HEK293T (cell line): ENCODE results near the gene ARHGEF1.

Experiments used
- CTCF ChIA-PET: fragments of 350-600 bp; formaldehyde crosslinking; extraction: SDS; loops from one replicate; lab custom pipeline; 2021; ENCODE audit warnings: antibody characterized with exemption, inconsistent platforms; lab: Yijun Ruan, JAX
- POLR2A ChIA-PET: fragments of 350-600 bp; formaldehyde crosslinking; extraction: SDS; loops from one replicate; lab custom pipeline; 2020; ENCODE audit warnings: antibody characterized with exemption, inconsistent platforms; lab: Yijun Ruan, JAX
- DNase-seq: peaks from one replicate; pipeline ENCODE4 v3.0.0; 2012; ENCODE audit warnings: mixed read lengths; ENCODE audit errors: extremely low spot score
- ARNT ChIP-seq: fragments of 450-650 bp; IDR thresholded peaks from 2 replicates; pipeline ENCODE4 v1.6.1; 2017; ENCODE audit warnings: mild to moderate bottlenecking
- BHLHE40 ChIP-seq: fragments of 450-650 bp; IDR thresholded peaks from 2 replicates; pipeline ENCODE4 v1.6.1; 2016; ENCODE audit warnings: mild to moderate bottlenecking, moderate library complexity, borderline replicate concordance
- CTBP1 ChIP-seq: fragments of 450-650 bp; IDR thresholded peaks from 2 replicates; pipeline ENCODE4 v1.6.1; 2016; ENCODE audit warnings: borderline replicate concordance
- ELF4 ChIP-seq: fragments of 450-650 bp; IDR thresholded peaks from 2 replicates; pipeline ENCODE4 v1.6.1; 2017; ENCODE audit warnings: antibody characterized with exemption
- FOXA1 ChIP-seq: fragments of 450-650 bp; IDR thresholded peaks from 2 replicates; pipeline ENCODE4 v1.6.1; 2016; ENCODE audit warnings: mild to moderate bottlenecking
- FOXK2 ChIP-seq: fragments of 450-650 bp; IDR thresholded peaks from 2 replicates; pipeline ENCODE4 v1.6.1; 2016; ENCODE audit warnings: mild to moderate bottlenecking
- FOXM1 ChIP-seq: fragments of 450-650 bp; IDR thresholded peaks from 2 replicates; pipeline ENCODE4 v1.6.1; 2017; ENCODE audit warnings: mild to moderate bottlenecking, borderline replicate concordance
- HDGF ChIP-seq: fragments of 450-650 bp; IDR thresholded peaks from 2 replicates; pipeline ENCODE4 v1.6.1; 2017; ENCODE audit warnings: antibody characterized with exemption, borderline replicate concordance
- L3MBTL2 ChIP-seq: fragments of 450-650 bp; conservative IDR thresholded peaks from 2 replicates; pipeline ENCODE4 v1.6.1; 2016; ENCODE audit warnings: mild to moderate bottlenecking
- LEF1 ChIP-seq: fragments of 450-650 bp; IDR thresholded peaks from 2 replicates; pipeline ENCODE4 v1.6.1; 2017; ENCODE audit warnings: mild to moderate bottlenecking, borderline replicate concordance
- NFRKB ChIP-seq: fragments of 450-650 bp; IDR thresholded peaks from 2 replicates; pipeline ENCODE4 v1.6.1; 2016; ENCODE audit warnings: mild to moderate bottlenecking, moderate library complexity
- PKNOX1 ChIP-seq: fragments of 450-650 bp; IDR thresholded peaks from 2 replicates; pipeline ENCODE4 v1.6.1; 2016
- SP1 ChIP-seq: fragments of 450-650 bp; IDR thresholded peaks from 2 replicates; pipeline ENCODE4 v1.6.1; 2017
- SUZ12 ChIP-seq: fragments of 450-650 bp; IDR thresholded peaks from 2 replicates; pipeline ENCODE4 v1.6.1; 2016; ENCODE audit warnings: mild to moderate bottlenecking
- TARDBP ChIP-seq: fragments of 450-650 bp; IDR thresholded peaks from 2 replicates; pipeline ENCODE4 v1.6.1; 2016
- ZNF384 ChIP-seq: fragments of 450-650 bp; IDR thresholded peaks from 2 replicates; pipeline ENCODE4 v1.6.1; 2016

Gene ARHGEF1

GRCh38 chr19:41868120-41868988 is 14.6 kb upstream of the ARHGEF1 start:
- ChIA-PET POLR2A (interaction anchor here (1.0 to 1.4 kb wide), 4 partner anchors 8 to 91 kb away, joined by 3 to 7 read pairs (median 4); partner anchors contain the start of genes RABAC1 and RPS19), CTCF (no interaction called here)
- no peak for DNase-seq
- TF ChIP-seq TARDBP: no peak
- TF ChIP-seq ELF4: no peak
- no peak for TF ChIP-seq ZNF384
- no peak for TF ChIP-seq NFRKB
- no peak for TF ChIP-seq CTBP1
- TF ChIP-seq BHLHE40: no peak
- TF ChIP-seq HDGF: no peak
- no peak for TF ChIP-seq LEF1
- TF ChIP-seq FOXK2: no peak
- TF ChIP-seq ARNT: no peak
- no peak for TF ChIP-seq FOXA1
- TF ChIP-seq SUZ12: no peak
- no peak for TF ChIP-seq PKNOX1
- no peak for TF ChIP-seq SP1
- TF ChIP-seq FOXM1: no peak
- TF ChIP-seq L3MBTL2: no peak

GRCh38 chr19:41868989-41869300 is 14.0 kb upstream of the ARHGEF1 start:
- ChIA-PET CTCF (no interaction called here), POLR2A (interaction anchor here (1.0 to 1.4 kb wide), 3 partner anchors 9 to 90 kb away, joined by 3 to 7 read pairs (median 4); partner anchors contain the start of genes RABAC1 and RPS19)
- TF ChIP-seq FOXK2: no peak
- TF ChIP-seq PKNOX1: no peak
- no peak for TF ChIP-seq TARDBP
- no peak for TF ChIP-seq LEF1
- no peak for TF ChIP-seq NFRKB
- TF ChIP-seq HDGF: no peak
- TF ChIP-seq FOXA1: no peak
- no peak for TF ChIP-seq L3MBTL2
- no peak for TF ChIP-seq FOXM1
- TF ChIP-seq ZNF384: no peak
- TF ChIP-seq CTBP1: no peak
- no peak for TF ChIP-seq SP1
- TF ChIP-seq BHLHE40: no peak
- no peak for TF ChIP-seq SUZ12
- TF ChIP-seq ARNT: no peak
- TF ChIP-seq ELF4: no peak

GRCh38 chr19:41869374-41869955 is 13.5 kb upstream of the ARHGEF1 start:
- DNase-seq: no peak
- ChIA-PET CTCF (no interaction called here), POLR2A (interaction anchor here (1.0 kb wide), 1 partner anchor 9 kb away, joined by 7 read pairs; the partner anchor contains the start of gene RPS19)
- TF ChIP-seq TARDBP: no peak
- TF ChIP-seq ELF4: no peak
- no peak for TF ChIP-seq SUZ12
- TF ChIP-seq NFRKB: no peak
- no peak for TF ChIP-seq FOXM1

More at GRCh38 chr19:41868989-41869300, 14.0 kb upstream of the ARHGEF1 start:
- DNase-seq: no peak

GRCh38 chr19:41870401-41870873 is 12.5 kb upstream of the ARHGEF1 start:
- no peak for DNase-seq
- POLR2A ChIA-PET: interaction anchor here (4.1 kb wide), 1 partner anchor 11 kb away, joined by 43 read pairs; the partner anchor contains the start of gene RPS19
- TF ChIP-seq SP1 (no peak), FOXA1 (no peak), SUZ12 (no peak), NFRKB (no peak), BHLHE40 (no peak), HDGF (no peak), LEF1 (no peak), L3MBTL2 (no peak), ZNF384 (no peak), ELF4 (no peak), FOXM1 (no peak), PKNOX1 (no peak), ARNT (no peak), FOXK2 (no peak), TARDBP (no peak), CTBP1 (no peak)
- CTCF ChIA-PET: no interaction called here

- no peak for DNase-seq
- ChIA-PET POLR2A (interaction anchor here (2.7 to 4.1 kb wide), 2 partner anchors 12 to 87 kb away, joined by 15 to 43 read pairs; partner anchors contain the start of genes RABAC1 and RPS19), CTCF (no interaction called here)
- no peak for TF ChIP-seq FOXA1
- TF ChIP-seq CTBP1: no peak
- TF ChIP-seq BHLHE40: no peak
- no peak for TF ChIP-seq ELF4
- no peak for TF ChIP-seq PKNOX1
- TF ChIP-seq FOXM1: no peak
- TF ChIP-seq HDGF: no peak
- no peak for TF ChIP-seq ZNF384
- no peak for TF ChIP-seq TARDBP
- TF ChIP-seq SP1: no peak
- no peak for TF ChIP-seq FOXK2
- TF ChIP-seq ARNT: no peak
- no peak for TF ChIP-seq SUZ12
- TF ChIP-seq NFRKB: no peak
- no peak for TF ChIP-seq LEF1
These were observed 11.2 kb upstream of the ARHGEF1 start for GRCh38 chr19:41871573-41872383.
